ENCODE data around the gene LDB2.

DNA sequence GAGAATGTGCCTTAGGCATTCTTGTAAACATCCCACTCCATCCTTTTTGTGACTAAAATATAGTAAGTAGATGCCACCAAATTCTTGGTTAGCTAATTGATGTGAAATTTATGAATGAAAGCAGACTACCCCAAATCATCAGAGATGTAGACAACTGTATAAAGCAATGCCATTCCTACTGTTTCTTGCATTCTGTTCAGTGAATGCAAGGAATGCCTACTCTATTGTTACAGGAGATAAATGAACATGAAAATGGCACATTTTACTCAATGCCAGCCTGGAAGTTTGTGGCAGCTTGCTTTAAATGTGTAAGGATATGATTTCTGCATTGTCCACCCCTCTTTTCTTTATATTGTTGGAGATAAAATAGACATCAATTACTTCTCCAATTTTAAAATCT lies 317.9 kb downstream of the LDB2 start:
- no peak for TF ChIP-seq POLR2A (IDR thresholded peaks at IDR 0.05)
- TF ChIP-seq, protein P1, sequence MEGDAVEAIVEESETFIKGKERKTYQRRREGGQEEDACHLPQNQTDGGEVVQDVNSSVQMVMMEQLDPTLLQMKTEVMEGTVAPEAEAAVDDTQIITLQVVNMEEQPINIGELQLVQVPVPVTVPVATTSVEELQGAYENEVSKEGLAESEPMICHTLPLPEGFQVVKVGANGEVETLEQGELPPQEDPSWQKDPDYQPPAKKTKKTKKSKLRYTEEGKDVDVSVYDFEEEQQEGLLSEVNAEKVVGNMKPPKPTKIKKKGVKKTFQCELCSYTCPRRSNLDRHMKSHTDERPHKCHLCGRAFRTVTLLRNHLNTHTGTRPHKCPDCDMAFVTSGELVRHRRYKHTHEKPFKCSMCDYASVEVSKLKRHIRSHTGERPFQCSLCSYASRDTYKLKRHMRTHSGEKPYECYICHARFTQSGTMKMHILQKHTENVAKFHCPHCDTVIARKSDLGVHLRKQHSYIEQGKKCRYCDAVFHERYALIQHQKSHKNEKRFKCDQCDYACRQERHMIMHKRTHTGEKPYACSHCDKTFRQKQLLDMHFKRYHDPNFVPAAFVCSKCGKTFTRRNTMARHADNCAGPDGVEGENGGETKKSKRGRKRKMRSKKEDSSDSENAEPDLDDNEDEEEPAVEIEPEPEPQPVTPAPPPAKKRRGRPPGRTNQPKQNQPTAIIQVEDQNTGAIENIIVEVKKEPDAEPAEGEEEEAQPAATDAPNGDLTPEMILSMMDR (IDR thresholded peaks at IDR 0.05) = no peak

All from uterus (tissue), 2 donors.